Neuron (in vitro differentiated cells): Measurements from ENCODE around the gene ATP6V0E1.
A peak's percentile ranks its signal among the peaks of the same experiment; 100 is the strongest.

Experiments used
- H2AFZ ChIP-seq: one replicate; pipeline ENCODE4 v1.6.1; 2013; ENCODE audit warnings: low read depth, mild to moderate bottlenecking, inconsistent platforms, low read length, moderate library complexity
- H3K27me3 ChIP-seq: one replicate; pipeline ENCODE4 v1.6.1; 2013; ENCODE audit warnings: low read length; ENCODE audit not compliant: insufficient read depth
- H3K36me3 ChIP-seq: one replicate; pipeline ENCODE4 v1.6.1; 2013; ENCODE audit warnings: low read length; ENCODE audit not compliant: insufficient read depth
- H3K4me1 ChIP-seq: one replicate; pipeline ENCODE4 v1.6.1; 2013; ENCODE audit warnings: low read length; ENCODE audit not compliant: insufficient read depth
- H3K4me3 ChIP-seq: 2 replicates; pipeline ENCODE4 v1.5.1; 2013; ENCODE audit warnings: mild to moderate bottlenecking, low read length, moderate library complexity
- H3K9me3 ChIP-seq: one replicate; pipeline ENCODE4 v1.6.1; 2013; ENCODE audit warnings: low read length

The ATP6V0E1 gene

GRCh38 chr5:172969921-172970320 lies 13.7 kb upstream of the ATP6V0E1 start:
- no peak overlapping the region for H3K4me3 ChIP-seq
- no peak overlapping the region for H2AFZ ChIP-seq
- H3K36me3 ChIP-seq: peaks cover 26% of the 10 kb centered on the region
- H3K9me3 ChIP-seq: no peaks in the 10 kb centered on the region
- H3K27me3 ChIP-seq: no peaks in the 10 kb centered on the region
- no peaks in the 10 kb centered on the region for H3K4me1 ChIP-seq

- no peaks in the 10 kb centered on the region for H3K4me1 ChIP-seq
- no peak overlapping the region for H2AFZ ChIP-seq
- peaks cover 19% of the 10 kb centered on the region for H3K36me3 ChIP-seq
- H3K4me3 ChIP-seq: no peak overlapping the region
- no peaks in the 10 kb centered on the region for H3K9me3 ChIP-seq
- H3K27me3 ChIP-seq: no peaks in the 10 kb centered on the region
Observed at GRCh38 chr5:172971482-172971881, 12.1 kb upstream of the ATP6V0E1 start.

- H3K9me3 ChIP-seq: no peaks in the 10 kb centered on the region
- no peaks in the 10 kb centered on the region for H3K27me3 ChIP-seq
- H3K4me3 ChIP-seq: no peak overlapping the region
- H3K4me1 ChIP-seq: no peaks in the 10 kb centered on the region
- H3K36me3 ChIP-seq: peaks cover 19% of the 10 kb centered on the region
- no peak overlapping the region for H2AFZ ChIP-seq
Observed at GRCh38 chr5:172972552-172972951, 11.0 kb upstream of the ATP6V0E1 start.

- Histone ChIP-seq H3K36me3 (peaks cover 16% of the 10 kb centered on the region), H2AFZ (no peak overlapping the region), H3K4me1 (no peaks in the 10 kb centered on the region), H3K27me3 (no peaks in the 10 kb centered on the region), H3K4me3 (no peak overlapping the region), H3K9me3 (no peaks in the 10 kb centered on the region)
Observed at GRCh38 chr5:172973127-172973916, 10.2 kb upstream of the ATP6V0E1 start.

- Histone ChIP-seq H3K27me3 (no peaks in the 10 kb centered on the region), H3K9me3 (no peaks in the 10 kb centered on the region), H3K4me3 (no peak overlapping the region), H3K4me1 (no peaks in the 10 kb centered on the region), H2AFZ (no peak overlapping the region), H3K36me3 (peaks cover 12% of the 10 kb centered on the region)
Observed at GRCh38 chr5:172973931-172974330, 9.6 kb upstream of the ATP6V0E1 start.

- no peaks in the 10 kb centered on the region for H3K27me3 ChIP-seq
Observed at GRCh38 chr5:172975289-172975688, 8.3 kb upstream of the ATP6V0E1 start.

GRCh38 chr5:172979778-172980177 lies 3.8 kb upstream of the ATP6V0E1 start:
- H3K27me3 ChIP-seq: no peaks in the 10 kb centered on the region
- H3K9me3 ChIP-seq: no peaks in the 10 kb centered on the region
- no peaks in the 10 kb centered on the region for H3K36me3 ChIP-seq
- H3K4me3 ChIP-seq: no peak overlapping the region
- H2AFZ ChIP-seq: no peak overlapping the region
- peaks cover 2% of the 10 kb centered on the region for H3K4me1 ChIP-seq

More at GRCh38 chr5:172975289-172975688, 8.3 kb upstream of the ATP6V0E1 start:
- Histone ChIP-seq H3K4me3 (no peak overlapping the region), H3K36me3 (peaks cover 1% of the 10 kb centered on the region), H3K4me1 (no peaks in the 10 kb centered on the region), H3K9me3 (no peaks in the 10 kb centered on the region), H2AFZ (no peak overlapping the region)

GRCh38 chr5:172981931-172982330 lies 1.6 kb upstream of the ATP6V0E1 start:
- no peaks in the 10 kb centered on the region for H3K9me3 ChIP-seq
- peaks cover 12% of the 10 kb centered on the region for H3K36me3 ChIP-seq
- no peak overlapping the region for H2AFZ ChIP-seq
- H3K4me1 ChIP-seq: peaks cover 6% of the 10 kb centered on the region
- no peak overlapping the region for H3K4me3 ChIP-seq
- H3K27me3 ChIP-seq: no peaks in the 10 kb centered on the region

- Histone ChIP-seq H3K4me3 (peak overlapping the region; percentile 94), H3K36me3 (peaks cover 18% of the 10 kb centered on the region)
Observed at GRCh38 chr5:172984244-172984953, 828 bp downstream of the ATP6V0E1 start.

GRCh38 chr5:172985596-172985995 lies 2.0 kb downstream of the ATP6V0E1 start:
- peak overlapping the region; percentile 7 for H3K4me3 ChIP-seq
- peaks cover 8% of the 10 kb centered on the region for H3K4me1 ChIP-seq
- no peaks in the 10 kb centered on the region for H3K9me3 ChIP-seq
- no peaks in the 10 kb centered on the region for H3K27me3 ChIP-seq
- no peak overlapping the region for H2AFZ ChIP-seq
- H3K36me3 ChIP-seq: peaks cover 18% of the 10 kb centered on the region

More at GRCh38 chr5:172984244-172984953, 828 bp downstream of the ATP6V0E1 start:
- no peaks in the 10 kb centered on the region for H3K27me3 ChIP-seq
- peaks cover 8% of the 10 kb centered on the region for H3K4me1 ChIP-seq
- H2AFZ ChIP-seq: peak overlapping the region; percentile 86
- no peaks in the 10 kb centered on the region for H3K9me3 ChIP-seq

- Histone ChIP-seq H3K9me3 (no peaks in the 10 kb centered on the region), H3K4me3 (no peak overlapping the region), H3K4me1 (peaks cover 8% of the 10 kb centered on the region), H2AFZ (no peak overlapping the region), H3K27me3 (no peaks in the 10 kb centered on the region), H3K36me3 (peaks cover 18% of the 10 kb centered on the region)
Observed at GRCh38 chr5:172988276-172988675, 4.7 kb downstream of the ATP6V0E1 start.

GRCh38 chr5:172990776-172991175 lies 7.2 kb downstream of the ATP6V0E1 start:
- Histone ChIP-seq H3K4me1 (peaks cover 3% of the 10 kb centered on the region), H3K4me3 (no peak overlapping the region), H3K36me3 (peaks cover 30% of the 10 kb centered on the region), H3K27me3 (no peaks in the 10 kb centered on the region), H3K9me3 (no peaks in the 10 kb centered on the region), H2AFZ (no peak overlapping the region)

- Histone ChIP-seq H3K27me3 (no peaks in the 10 kb centered on the region), H3K9me3 (no peaks in the 10 kb centered on the region), H2AFZ (no peak overlapping the region), H3K4me3 (no peak overlapping the region), H3K4me1 (no peaks in the 10 kb centered on the region), H3K36me3 (peaks cover 36% of the 10 kb centered on the region)
Observed at GRCh38 chr5:172994405-172994804, 10.8 kb downstream of the ATP6V0E1 start.
